ENCODE measurements around the gene LMO3.

LMO3 gene

GRCh38 chr12:16603916-16604575 lies 1.9 kb downstream of the LMO3 start:
- no peak for TF ChIP-seq CTCF (IDR thresholded peaks at IDR 0.05; ENCODE audit: insufficient read depth, low read length, poor library complexity, severe bottlenecking)
- no peak overlapping the region for H3K27ac ChIP-seq (ENCODE audit: low read depth, low read length)
- H3K9ac ChIP-seq (ENCODE audit: low read length), result no peak overlapping the region
- H3K4me2 ChIP-seq (ENCODE audit: low read depth, low read length, poor library complexity, severe bottlenecking), result no peak overlapping the region
- no peaks in the 10 kb centered on the region for H3F3A ChIP-seq (ENCODE audit: insufficient read depth)
- H2AFZ ChIP-seq (ENCODE audit: low read depth, low read length, severe bottlenecking), result no peak overlapping the region
- no peak overlapping the region for H3K4me3 ChIP-seq (ENCODE audit: insufficient read depth, low read length, poor library complexity, severe bottlenecking)
- H3K79me2 ChIP-seq (ENCODE audit: insufficient read depth, low read length), result no peaks in the 10 kb centered on the region
- no peaks in the 10 kb centered on the region for H3K9me3 ChIP-seq (ENCODE audit: insufficient read depth, low read length)
- no peaks in the 10 kb centered on the region for H3K36me3 ChIP-seq (ENCODE audit: low read length)
- no peaks in the 10 kb centered on the region for H4K20me1 ChIP-seq (ENCODE audit: low read depth, low read length)
- no peaks in the 10 kb centered on the region for H3K9me2 ChIP-seq (replicated peaks; ENCODE audit: insufficient read depth, low read length)
- H3K27me3 ChIP-seq (ENCODE audit: low read length), result no peaks in the 10 kb centered on the region

GRCh38 chr12:16603260-16603915 lies 2.6 kb downstream of the LMO3 start:
- no peaks in the 10 kb centered on the region for H3F3A ChIP-seq (ENCODE audit: insufficient read depth)
- TF ChIP-seq CTCF (IDR thresholded peaks at IDR 0.05; ENCODE audit: insufficient read depth, low read length, poor library complexity, severe bottlenecking) (no peak), EZH2phosphoT487 (conservative IDR thresholded peaks at IDR 0.05; ENCODE audit: low read length) (no peak)
- H3K36me3 ChIP-seq (ENCODE audit: low read length), result no peaks in the 10 kb centered on the region
- H3K9me2 ChIP-seq (replicated peaks; ENCODE audit: insufficient read depth, low read length), result no peaks in the 10 kb centered on the region
- no peak overlapping the region for H3K4me3 ChIP-seq (ENCODE audit: insufficient read depth, low read length, poor library complexity, severe bottlenecking)
- H3K9ac ChIP-seq (ENCODE audit: low read length), result no peak overlapping the region
- H3K9me3 ChIP-seq (ENCODE audit: insufficient read depth, low read length), result no peaks in the 10 kb centered on the region
- no peaks in the 10 kb centered on the region for H4K20me1 ChIP-seq (ENCODE audit: low read depth, low read length)
- H2AFZ ChIP-seq (ENCODE audit: low read depth, low read length, severe bottlenecking), result no peak overlapping the region
- H3K27me3 ChIP-seq (ENCODE audit: low read length), result no peaks in the 10 kb centered on the region
- H3K4me2 ChIP-seq (ENCODE audit: low read depth, low read length, poor library complexity, severe bottlenecking), result no peak overlapping the region
- no peak overlapping the region for H3K27ac ChIP-seq (ENCODE audit: low read depth, low read length)
- H3K79me2 ChIP-seq (ENCODE audit: insufficient read depth, low read length), result no peaks in the 10 kb centered on the region

GRCh38 chr12:16602412-16602811 lies 3.5 kb downstream of the LMO3 start:
- Histone ChIP-seq H3K79me2 (ENCODE audit: insufficient read depth, low read length) (no peaks in the 10 kb centered on the region), H3K9me3 (ENCODE audit: insufficient read depth, low read length) (no peaks in the 10 kb centered on the region)

More at GRCh38 chr12:16602412-16602811, 3.5 kb downstream of the LMO3 start:
- no peaks in the 10 kb centered on the region for H3K36me3 ChIP-seq (ENCODE audit: low read length)
- no peak overlapping the region for H3K9ac ChIP-seq (ENCODE audit: low read length)
- no peaks in the 10 kb centered on the region for H3K27me3 ChIP-seq (ENCODE audit: low read length)
- H4K20me1 ChIP-seq (ENCODE audit: low read depth, low read length), result no peaks in the 10 kb centered on the region
- H3K9me2 ChIP-seq (replicated peaks; ENCODE audit: insufficient read depth, low read length), result no peaks in the 10 kb centered on the region
- TF ChIP-seq CTCF (IDR thresholded peaks at IDR 0.05; ENCODE audit: insufficient read depth, low read length, poor library complexity, severe bottlenecking) (no peak), EZH2phosphoT487 (conservative IDR thresholded peaks at IDR 0.05; ENCODE audit: low read length) (no peak)
- no peak overlapping the region for H2AFZ ChIP-seq (ENCODE audit: low read depth, low read length, severe bottlenecking)
- no peak overlapping the region for H3K4me3 ChIP-seq (ENCODE audit: insufficient read depth, low read length, poor library complexity, severe bottlenecking)
- no peak overlapping the region for H3K4me2 ChIP-seq (ENCODE audit: low read depth, low read length, poor library complexity, severe bottlenecking)
- no peak overlapping the region for H3K27ac ChIP-seq (ENCODE audit: low read depth, low read length)
- H3F3A ChIP-seq (ENCODE audit: insufficient read depth), result no peaks in the 10 kb centered on the region

All from SU-DHL-6 (cell line).